Measurements from ENCODE around the gene CSF3R.

The CSF3R gene

GRCh38 chr1:36469163-36469562 is 13.6 kb downstream of the CSF3R start:
- no peak overlapping the region for H3K27ac Mint-ChIP-seq

GRCh38 chr1:36467700-36468455 is 14.8 kb downstream of the CSF3R start:
- no peak overlapping the region for H3K4me3 Mint-ChIP-seq
- no peaks in the 10 kb centered on the region for H3K27me3 Mint-ChIP-seq (ENCODE audit: low read depth)
- no peak overlapping the region for H3K27ac Mint-ChIP-seq
- H3K36me3 Mint-ChIP-seq (ENCODE audit: low read depth) = no peaks in the 10 kb centered on the region
- H3K4me1 Mint-ChIP-seq = peaks cover 34% of the 10 kb centered on the region
- no peaks in the 10 kb centered on the region for H3K9me3 Mint-ChIP-seq
- no peak for TF ChIP-seq CTCF (IDR thresholded peaks at IDR 0.05; ENCODE audit: unreplicated experiment in 3 of 3)

More at GRCh38 chr1:36469163-36469562, 13.6 kb downstream of the CSF3R start:
- no peak for TF ChIP-seq CTCF (IDR thresholded peaks at IDR 0.05; ENCODE audit: unreplicated experiment in 3 of 3)
- no peak overlapping the region for H3K4me3 Mint-ChIP-seq
- no peaks in the 10 kb centered on the region for H3K9me3 Mint-ChIP-seq
- no peaks in the 10 kb centered on the region for H3K36me3 Mint-ChIP-seq (ENCODE audit: low read depth)
- H3K4me1 Mint-ChIP-seq = peaks cover 24% of the 10 kb centered on the region
- H3K27me3 Mint-ChIP-seq (ENCODE audit: low read depth) = no peaks in the 10 kb centered on the region

- H3K27ac Mint-ChIP-seq = no peak overlapping the region
- no peaks in the 10 kb centered on the region for H3K9me3 Mint-ChIP-seq
- H3K4me3 Mint-ChIP-seq = no peak overlapping the region
- H3K4me1 Mint-ChIP-seq = peaks cover 30% of the 10 kb centered on the region
- no peaks in the 10 kb centered on the region for H3K36me3 Mint-ChIP-seq (ENCODE audit: low read depth)
- H3K27me3 Mint-ChIP-seq (ENCODE audit: low read depth) = no peaks in the 10 kb centered on the region
- no peak for TF ChIP-seq CTCF (IDR thresholded peaks at IDR 0.05; ENCODE audit: unreplicated experiment in 3 of 3)
Measured at GRCh38 chr1:36467027-36467410, 15.7 kb downstream of the CSF3R start.

- no peak for TF ChIP-seq CTCF (IDR thresholded peaks at IDR 0.05; ENCODE audit: unreplicated experiment in 3 of 3)
- H3K9me3 Mint-ChIP-seq = no peaks in the 10 kb centered on the region
- H3K27me3 Mint-ChIP-seq (ENCODE audit: low read depth) = no peaks in the 10 kb centered on the region
- peaks cover under 1% of the 10 kb centered on the region for H3K36me3 Mint-ChIP-seq (ENCODE audit: low read depth)
- no peak overlapping the region for H3K4me3 Mint-ChIP-seq
- peak overlapping the region in 1 of 3 experiments; percentile 100 for H3K27ac Mint-ChIP-seq
- peaks cover 26% of the 10 kb centered on the region for H3K4me1 Mint-ChIP-seq
Measured at GRCh38 chr1:36466370-36467026, 16.2 kb downstream of the CSF3R start.

- no peak for TF ChIP-seq CTCF (IDR thresholded peaks at IDR 0.05; ENCODE audit: unreplicated experiment in 3 of 3)
- peak overlapping the region; percentile 56 to 100 (median 95) for H3K4me3 Mint-ChIP-seq
- H3K27ac Mint-ChIP-seq = peak overlapping the region; percentile 96 to 100 (median 99)
- H3K9me3 Mint-ChIP-seq = no peaks in the 10 kb centered on the region
- H3K27me3 Mint-ChIP-seq (ENCODE audit: low read depth) = no peaks in the 10 kb centered on the region
- H3K4me1 Mint-ChIP-seq = peaks cover 26% of the 10 kb centered on the region
- H3K36me3 Mint-ChIP-seq (ENCODE audit: low read depth) = peaks cover 7% of the 10 kb centered on the region
Measured at GRCh38 chr1:36465731-36466369, 16.9 kb downstream of the CSF3R start.

Measured in nephron (organoid).